ENCODE measurements around the gene ALDH5A1. TPM values are rescaled to one million over a fixed set of nuclear protein-coding genes. Genes with fewer than 3 reads are reported as not detected.
A peak's percentile ranks its signal among the peaks of the same experiment; 100 is the strongest.
"Not testable (repeated sequence)": the region's sequence is repeated elsewhere in the genome, so short reads cannot be mapped to it uniquely, and the experiment has no call there.

The ALDH5A1 gene
- total RNA-seq, 4 donors from 2014 or later = 7.8 to 12.0 (median 11.5) TPM

DNA sequence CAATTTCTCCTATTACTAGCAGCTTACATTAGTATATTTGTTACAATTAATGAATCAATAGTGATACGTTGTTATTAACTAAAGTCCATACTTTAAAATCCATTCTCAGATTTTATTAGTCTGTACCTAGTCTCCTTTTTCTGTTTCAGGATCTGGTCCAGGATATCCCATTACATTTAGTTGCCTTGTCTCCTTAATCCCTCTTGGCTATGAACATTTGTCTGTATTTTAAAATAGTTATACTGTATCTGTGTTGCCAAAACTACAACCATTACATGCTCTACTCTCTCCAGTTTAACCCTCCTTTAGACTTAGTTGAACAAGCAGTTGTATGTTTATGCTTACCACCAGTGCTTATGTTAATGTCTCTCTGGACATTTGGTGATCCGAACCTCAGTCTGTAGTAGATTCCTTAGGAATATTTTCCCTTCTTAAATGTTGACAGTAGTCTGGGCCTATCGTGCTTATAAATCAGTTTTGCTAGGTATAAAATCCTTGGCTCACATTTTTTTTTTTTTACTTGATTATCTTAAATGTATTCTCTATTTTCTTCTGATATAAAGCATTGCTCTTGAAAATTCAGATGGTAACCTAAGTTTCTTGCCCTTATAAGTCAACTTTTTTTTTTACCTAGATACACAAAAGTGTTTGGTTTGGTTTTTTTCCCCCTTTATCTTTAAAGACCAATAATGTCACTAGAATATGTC, 12.2 kb downstream of the ALDH5A1 start:
- WGBS, 2 donors = 93 to 97% methylated on average over 3 of the region's 3 CpGs
- no peaks in the 10 kb centered on the region for H3K4me1 ChIP-seq
- H3K36me3 ChIP-seq = peaks cover 0 to 75% (median 0%) of the 10 kb centered on the region in 3 donors
- no peak for DNase-seq (ENCODE audit: low spot score in 2 of 2)
- no peak overlapping the region for H3K4me3 ChIP-seq
- H3K9me3 ChIP-seq = peaks cover 0 to 3% (median 0%) of the 10 kb centered on the region in 4 donors
- TF ChIP-seq, protein P1, sequence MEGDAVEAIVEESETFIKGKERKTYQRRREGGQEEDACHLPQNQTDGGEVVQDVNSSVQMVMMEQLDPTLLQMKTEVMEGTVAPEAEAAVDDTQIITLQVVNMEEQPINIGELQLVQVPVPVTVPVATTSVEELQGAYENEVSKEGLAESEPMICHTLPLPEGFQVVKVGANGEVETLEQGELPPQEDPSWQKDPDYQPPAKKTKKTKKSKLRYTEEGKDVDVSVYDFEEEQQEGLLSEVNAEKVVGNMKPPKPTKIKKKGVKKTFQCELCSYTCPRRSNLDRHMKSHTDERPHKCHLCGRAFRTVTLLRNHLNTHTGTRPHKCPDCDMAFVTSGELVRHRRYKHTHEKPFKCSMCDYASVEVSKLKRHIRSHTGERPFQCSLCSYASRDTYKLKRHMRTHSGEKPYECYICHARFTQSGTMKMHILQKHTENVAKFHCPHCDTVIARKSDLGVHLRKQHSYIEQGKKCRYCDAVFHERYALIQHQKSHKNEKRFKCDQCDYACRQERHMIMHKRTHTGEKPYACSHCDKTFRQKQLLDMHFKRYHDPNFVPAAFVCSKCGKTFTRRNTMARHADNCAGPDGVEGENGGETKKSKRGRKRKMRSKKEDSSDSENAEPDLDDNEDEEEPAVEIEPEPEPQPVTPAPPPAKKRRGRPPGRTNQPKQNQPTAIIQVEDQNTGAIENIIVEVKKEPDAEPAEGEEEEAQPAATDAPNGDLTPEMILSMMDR (IDR thresholded peaks at IDR 0.05) = no peak
- TF ChIP-seq POLR2A (IDR thresholded peaks at IDR 0.05) (no peak), EP300 (IDR thresholded peaks at IDR 0.05) (no peak)
- H3K27ac ChIP-seq = no peak overlapping the region
- no peaks in the 10 kb centered on the region for H3K27me3 ChIP-seq

DNA sequence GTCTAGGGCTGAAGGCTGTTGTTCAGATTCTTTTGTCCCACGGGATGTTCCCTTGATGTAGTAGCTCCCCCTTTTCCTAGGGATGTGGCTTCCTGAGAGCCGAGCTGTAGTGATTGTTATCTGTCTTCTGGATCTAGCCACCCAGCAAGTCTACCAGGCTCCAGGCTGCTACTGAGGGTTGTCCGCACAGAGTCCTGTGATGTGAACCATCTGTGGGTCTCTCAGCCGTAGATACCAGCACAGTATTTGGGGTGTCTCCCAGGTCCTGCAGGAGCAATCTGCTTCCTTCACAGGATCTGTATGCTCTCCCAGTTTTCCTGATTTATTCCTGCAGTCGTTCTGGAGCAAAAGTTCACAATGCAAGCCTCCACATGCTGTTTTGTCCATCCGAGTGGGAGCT, 17.2 kb downstream of the ALDH5A1 start:
- peaks cover 0 to 76% (median 0%) of the 10 kb centered on the region in 3 donors for H3K36me3 ChIP-seq
- not testable (repeated sequence) for H3K4me1 ChIP-seq; H3K27me3 ChIP-seq; H3K9me3 ChIP-seq; H3K4me3 ChIP-seq; H3K27ac ChIP-seq; DNase-seq (ENCODE audit: low spot score in 2 of 2)
- WGBS, 2 donors = 74 to 78% methylated on average over 6 of the region's 6 CpGs

DNA sequence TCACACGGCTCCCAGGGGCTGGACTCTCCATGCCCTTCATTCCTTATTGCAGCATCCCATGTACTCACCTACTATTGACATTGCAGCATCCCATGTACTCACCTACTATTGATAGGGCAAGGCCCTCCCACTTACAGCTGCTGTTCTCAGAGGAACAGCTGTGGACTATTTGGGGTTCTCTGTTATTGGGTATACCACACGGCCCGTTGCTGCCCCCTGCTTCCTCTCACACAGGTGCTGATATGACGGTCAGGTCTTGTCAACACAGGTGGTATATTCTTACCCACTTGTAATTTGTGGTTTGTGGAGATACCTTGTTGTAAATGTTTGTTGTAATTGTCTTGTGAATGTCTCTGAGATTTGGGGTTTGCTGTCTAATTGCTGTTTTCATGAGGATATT, 18.8 kb downstream of the ALDH5A1 start:
- Histone ChIP-seq H3K4me1 (no peaks in the 10 kb centered on the region), H3K36me3 (peaks cover 0 to 74% (median 0%) of the 10 kb centered on the region in 3 donors), H3K27me3 (no peaks in the 10 kb centered on the region), H3K4me3 (no peak overlapping the region), H3K27ac (no peak overlapping the region), H3K9me3 (peaks cover 0 to 3% (median 0%) of the 10 kb centered on the region in 4 donors)
- TF ChIP-seq POLR2A (IDR thresholded peaks at IDR 0.05) (no peak), EP300 (IDR thresholded peaks at IDR 0.05) (no peak)
- 92 to 94% methylated on average over 4 of the region's 4 CpGs for WGBS, 2 donors
- no peak for DNase-seq (ENCODE audit: low spot score in 2 of 2)

DNA sequence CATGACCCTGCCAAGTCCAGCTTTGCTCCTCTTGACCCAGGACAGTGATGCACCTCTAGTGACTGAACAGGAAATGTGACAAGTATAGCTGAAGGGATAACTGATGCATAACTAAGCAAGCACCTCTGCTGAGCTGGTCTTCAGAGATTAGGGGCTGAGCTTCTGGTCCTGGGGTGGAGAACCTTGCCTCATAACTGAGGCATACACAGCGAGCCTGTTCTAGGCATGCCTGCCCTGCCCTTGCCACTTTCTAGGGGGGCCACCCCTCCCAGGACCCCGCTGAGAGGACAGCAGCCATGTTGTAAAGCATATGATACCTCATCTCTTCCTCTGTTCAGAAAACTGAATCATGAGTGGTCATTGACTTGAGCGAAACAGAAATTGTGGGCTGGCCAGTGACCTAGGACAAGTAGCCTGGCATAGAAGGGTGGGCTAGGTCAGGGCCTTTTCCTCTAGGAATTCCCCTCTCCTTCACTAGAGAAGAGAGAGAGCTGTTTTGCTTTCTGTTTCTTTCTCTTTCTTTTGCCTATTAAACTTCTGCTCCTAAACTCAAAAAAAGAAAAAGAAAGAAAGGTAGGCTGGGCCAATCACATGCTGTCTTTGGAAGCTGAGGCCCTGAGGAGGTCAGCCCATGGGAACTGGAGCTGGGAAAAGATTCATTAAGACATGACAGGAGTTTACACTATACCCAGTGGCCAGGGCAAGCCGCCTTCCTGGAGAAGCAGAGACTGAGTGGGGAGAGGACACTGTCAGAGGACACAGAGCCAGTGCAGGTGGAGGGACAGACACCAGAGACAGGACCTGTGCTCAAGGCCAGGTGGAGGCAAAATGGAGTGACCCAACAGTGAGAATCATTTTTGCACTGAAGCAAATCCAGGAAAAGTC, 23.1 kb downstream of the ALDH5A1 start:
- Histone ChIP-seq H3K36me3 (peaks cover 0 to 70% (median 0%) of the 10 kb centered on the region in 3 donors), H3K9me3 (no peaks in the 10 kb centered on the region), H3K4me1 (no peaks in the 10 kb centered on the region), H3K27ac (peak overlapping the region in 1 of 4 donors; percentile 41), H3K4me3 (no peak overlapping the region), H3K27me3 (no peaks in the 10 kb centered on the region)
- whole genome bisulfite sequencing, 2 donors = 88% methylated on average over 4 of the region's 4 CpGs
- no peak for DNase-seq (ENCODE audit: low spot score in 2 of 2)
- TF ChIP-seq EP300 (IDR thresholded peaks at IDR 0.05) = no peak
- TF ChIP-seq POLR2A (IDR thresholded peaks at IDR 0.05) = no peak
- TF ChIP-seq, protein P1 (IDR thresholded peaks at IDR 0.05) = no peak

DNA sequence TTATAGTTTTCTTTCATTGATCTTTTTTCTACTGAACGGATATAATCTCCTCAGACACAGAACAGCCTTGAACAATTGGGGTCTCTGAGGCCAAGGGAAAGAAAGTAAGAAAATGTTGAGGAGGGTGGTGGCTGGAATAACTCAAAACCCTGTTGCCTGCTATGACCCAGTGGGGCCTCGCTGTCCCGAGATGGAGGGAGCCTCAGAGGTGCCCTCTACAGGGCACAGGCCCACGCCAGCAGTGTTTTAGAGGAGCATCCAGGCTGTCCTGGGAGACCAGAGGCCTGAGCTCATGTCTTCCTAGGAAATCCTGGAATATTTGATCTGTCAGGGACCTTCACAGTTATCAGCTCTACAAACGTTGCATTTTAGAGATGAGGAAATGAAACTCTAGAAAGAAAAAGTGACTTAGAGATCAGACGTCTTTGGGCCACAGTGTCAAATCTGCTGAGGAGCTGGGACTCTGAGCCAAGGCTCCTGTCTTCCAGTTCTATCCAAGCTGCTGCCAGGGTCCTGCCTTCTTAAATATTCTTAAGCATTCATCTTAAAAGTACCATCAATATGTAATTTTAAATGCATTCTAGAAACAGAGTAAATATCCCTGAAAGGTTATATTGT, 26.3 kb downstream of the ALDH5A1 start:
- TF ChIP-seq POLR2A (IDR thresholded peaks at IDR 0.05) (no peak), EP300 (IDR thresholded peaks at IDR 0.05) (no peak)
- TF ChIP-seq, protein P1 (IDR thresholded peaks at IDR 0.05) = peak; percentile 15 to 54 (median 46)
- no peaks in the 10 kb centered on the region for H3K27me3 ChIP-seq
- H3K4me3 ChIP-seq = no peak overlapping the region
- no peaks in the 10 kb centered on the region for H3K9me3 ChIP-seq
- H3K4me1 ChIP-seq = no peaks in the 10 kb centered on the region
- no peak for DNase-seq (ENCODE audit: low spot score in 2 of 2)
- peaks cover 0 to 61% (median 0%) of the 10 kb centered on the region in 3 donors for H3K36me3 ChIP-seq
- 32 to 35% methylated on average over 6 of the region's 6 CpGs for WGBS, 2 donors
- H3K27ac ChIP-seq = no peak overlapping the region

Measured in tibial nerve (tissue), 4 donors.